Endothelial cell of umbilical vein (primary cell): ENCODE data around the gene ZNF827. TPM values are rescaled to one million over a fixed set of nuclear protein-coding genes. Genes with fewer than 3 reads are reported as not detected.

Source experiments
- BruUV-seq: library from RNA; stranded (reverse); fragments of 400-500 nt; replicated peaks from 2 replicates; lab custom pipeline; 2021; lab: Mats Ljungman, UMichigan
- CTCF ChIA-PET: fragments of 300-600, 350-600 bp; sonication (Branson Sonifier 250); formaldehyde crosslinking; loops from one replicate; lab custom pipeline; 2021; ENCODE audit warnings: antibody characterized with exemption, inconsistent platforms; lab: Charles Lee
- POLR2A ChIA-PET: fragments of 300-600, 350-600 bp; sonication (Branson Sonifier 250); formaldehyde crosslinking; loops from one replicate; lab custom pipeline; 2021; ENCODE audit warnings: antibody characterized with exemption, inconsistent platforms; lab: Charles Lee
- DNase-seq: peaks from one replicate; pipeline ENCODE4 v3.0.0-alpha.2; 2011; ENCODE audit warnings: low read depth, low spot score
- FAIRE-seq: peaks from 2 replicates; lab custom pipeline; 2011; peaks lifted over from hg19 to GRCh38; lab: Jason Lieb, UNC
- H2AFZ ChIP-seq: 2 replicates; pipeline ENCODE4 v1.6.0; 2012; ENCODE audit warnings: low read depth, low read length, control low read depth, inconsistent platforms
- H3K27ac ChIP-seq: 2 replicates; pipeline ENCODE4 v1.5.1; 2011; ENCODE audit warnings: low read depth, mild to moderate bottlenecking, control low read depth, low read length, moderate library complexity; ENCODE audit not compliant: insufficient read depth
- H3K27me3 ChIP-seq, 2 experiments: 2 replicates each; pipeline versions ENCODE4 v1.6.0 to v1.6.1; 2011; ENCODE audit warnings: low read length in 2 of 2, mixed read lengths in 1 of 2; ENCODE audit not compliant: control insufficient read depth in 2 of 2, insufficient read depth in 2 of 2
- H3K36me3 ChIP-seq, 2 experiments: 2 replicates in 1 of 2; 3 replicates in 1 of 2; pipeline ENCODE4 v1.5.1; 2011; ENCODE audit warnings: low read length in 2 of 2, mild to moderate bottlenecking in 1 of 2, moderate library complexity in 1 of 2; ENCODE audit not compliant: control insufficient read depth in 2 of 2, insufficient read depth in 2 of 2; ENCODE audit errors: extremely low read depth in 1 of 2
- H3K4me1 ChIP-seq: 3 replicates; pipeline ENCODE4 v1.5.1; 2011; ENCODE audit warnings: mild to moderate bottlenecking, low read length; ENCODE audit not compliant: control insufficient read depth, insufficient read depth; ENCODE audit errors: extremely low read depth
- H3K4me2 ChIP-seq: 2 replicates; pipeline ENCODE4 v1.6.1; 2011; ENCODE audit warnings: low read length, control low read depth, mixed read lengths; ENCODE audit not compliant: insufficient read depth
- H3K4me3 ChIP-seq, 3 experiments: fragments of 200-600 bp in 1 of 3; sonication (generic), shearing (Covaris generic) in 1 of 3; replicated peaks in 1 of 3; 2 replicates each; pipeline ENCODE4 v1.5.1; 2011 to 2016; ENCODE audit warnings: control low read depth in 3 of 3, low read length in 3 of 3, mild to moderate bottlenecking in 2 of 3, inconsistent platforms in 1 of 3, low read depth in 1 of 3, moderate library complexity in 1 of 3; ENCODE audit not compliant: insufficient read depth in 1 of 3
- H3K79me2 ChIP-seq: 2 replicates; pipeline ENCODE4 v1.6.0; 2012; ENCODE audit warnings: low read length, inconsistent platforms; ENCODE audit not compliant: control insufficient read depth, insufficient read depth
- H3K9ac ChIP-seq: replicated peaks from 2 replicates; pipeline ENCODE3; 2011; ENCODE audit warnings: low read length, control low read depth; ENCODE audit not compliant: insufficient read depth; ENCODE audit errors: extremely low read depth
- H3K9me1 ChIP-seq: replicated peaks from 3 replicates; pipeline ENCODE4 v1.6.0; 2011; ENCODE audit warnings: mild to moderate bottlenecking, low read length; ENCODE audit not compliant: control insufficient read depth, insufficient read depth; ENCODE audit errors: extremely low read depth
- H3K9me3 ChIP-seq: replicated peaks from 2 replicates; pipeline ENCODE4 v1.5.1; 2012; ENCODE audit warnings: low read length, inconsistent platforms; ENCODE audit not compliant: control insufficient read depth, insufficient read depth
- H4K20me1 ChIP-seq: replicated peaks from 2 replicates; pipeline ENCODE3; 2011; ENCODE audit warnings: mild to moderate bottlenecking, low read length; ENCODE audit not compliant: control insufficient read depth, insufficient read depth; ENCODE audit errors: extremely low read depth
- EZH2 ChIP-seq: IDR thresholded peaks from 2 replicates; pipeline ENCODE4 v1.6.1; 2012; ENCODE audit warnings: borderline replicate concordance, low read depth, mild to moderate bottlenecking, moderate library complexity, low read length, inconsistent platforms; ENCODE audit not compliant: severe bottlenecking
- FOS ChIP-seq: IDR thresholded peaks from 2 replicates; pipeline ENCODE4 v1.6.1; 2011; ENCODE audit warnings: mild to moderate bottlenecking, low read length, moderate library complexity, borderline replicate concordance; ENCODE audit not compliant: insufficient read depth
- GATA2 ChIP-seq: IDR thresholded peaks from 2 replicates; pipeline ENCODE4 v1.7.0; 2011; ENCODE audit warnings: low read depth, mild to moderate bottlenecking, moderate library complexity, mixed read lengths, low read length; ENCODE audit not compliant: insufficient read length, insufficient read depth
- JUN ChIP-seq: IDR thresholded peaks from 2 replicates; pipeline ENCODE4 v1.6.1; 2011; ENCODE audit warnings: borderline replicate concordance, low read depth; ENCODE audit not compliant: insufficient read length, insufficient read depth
- MYC ChIP-seq: IDR thresholded peaks from one replicate; pipeline ENCODE4 v1.6.1; 2011; ENCODE audit warnings: mild to moderate bottlenecking, low read depth, low read length
- POLR2A ChIP-seq: IDR thresholded peaks from 2 replicates; pipeline ENCODE4 v1.6.1; 2012; ENCODE audit warnings: low read depth, mild to moderate bottlenecking, control low read depth, low read length
- POLR2AphosphoS5 ChIP-seq: IDR thresholded peaks from 2 replicates; pipeline ENCODE4 v1.6.1; 2012; ENCODE audit warnings: low read depth, mild to moderate bottlenecking, control low read depth, low read length, moderate library complexity; ENCODE audit not compliant: insufficient read depth
- dilution Hi-C: fragments of 300-500 bp; cut with MboI; formaldehyde crosslinking; loops from one replicate; pipeline ENCODE4 v1.15.0; 2019; ENCODE audit warnings: low sequenced_read_pairs; ENCODE audit not compliant: extremely low pct_ligation_motif_present
- intact Hi-C: fragments of 100-400 bp; cut with micrococcal nuclease; formaldehyde crosslinking; loops from one replicate; pipeline ENCODE4 v1.10.0; 2022
- polyA plus RNA-seq, 4 experiments: library from polyadenylated mRNA; depleted of rRNA in 3 of 4; stranded (reverse) in 3 of 4; unstranded in 1 of 4; fragments of >200 nt; gene quantifications; 2 replicates each; pipeline versions ENCODE4 v1.2.1 to v1.2.3, GENCODE V29; 2011 to 2012; ENCODE audit warnings: missing spikeins in 1 of 4
- total RNA-seq: library from RNA; stranded (reverse); gene quantifications from 2 replicates; pipeline ENCODE4 v1.2.3, GENCODE V29; 2021
- TF ChIP-seq, protein P1 (sequence below): IDR thresholded peaks from 2 replicates; pipeline ENCODE4 v1.6.1; 2011; ENCODE audit not compliant: insufficient read depth, insufficient read length
- TF ChIP-seq, protein P2 (sequence below), 2 donors: IDR thresholded peaks; 1 replicate in 1 of 2; 2 replicates in 1 of 2; pipeline ENCODE4 v1.5.1; 2011; ENCODE audit warnings: low read length in 2 of 2, mild to moderate bottlenecking in 2 of 2, moderate library complexity in 2 of 2, control low read depth in 1 of 2, inconsistent platforms in 1 of 2, low read depth in 1 of 2; ENCODE audit not compliant: insufficient read depth in 1 of 2; ENCODE audit errors: extremely low read depth in 1 of 2

ZNF827 gene
- total and polyA plus RNA-seq, 2 donors (not counting 3 experiments of a cell fraction or from before 2014, with no cell fraction given): 16.9 to 23.7 TPM

DNA sequence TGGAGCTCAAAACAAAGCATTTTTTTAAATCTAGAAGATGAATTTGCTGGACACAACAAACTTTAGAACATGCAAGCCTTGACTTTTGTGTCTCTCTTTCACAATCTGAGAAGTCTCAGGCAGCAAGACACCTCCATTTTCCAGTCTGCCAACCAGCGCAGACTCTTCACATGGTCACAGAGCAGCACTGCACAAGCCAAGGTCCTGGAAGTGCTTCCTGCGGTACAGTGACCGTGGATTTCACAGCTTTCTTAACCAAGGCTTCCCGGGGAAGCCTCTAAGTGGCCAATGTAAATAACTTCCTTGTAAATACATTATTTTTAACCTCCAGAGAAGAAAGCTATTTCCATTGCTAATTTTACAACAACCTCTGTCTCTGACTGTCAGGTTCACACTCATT lies 31.2 kb downstream of the ZNF827 start:
- FAIRE-seq (no peak), DNase-seq (peak; percentile 19)
- H4K20me1 ChIP-seq: no peaks in the 10 kb centered on the region
- no peak overlapping the region for H3K4me2 ChIP-seq
- CTCF ChIA-PET: interaction anchor here (1.0 to 2.4 kb wide), 3 partner anchors 11 to 32 kb away, joined by 3 to 9 read pairs (median 5); no protein-coding TSS in a partner anchor
- H3K9ac ChIP-seq: no peak overlapping the region
- BruUV-seq: no TSS peak
- TF ChIP-seq MYC (no peak), GATA2 (no peak), JUN (no peak), POLR2A (no peak), EZH2 (no peak), FOS (no peak), POLR2AphosphoS5 (no peak)
- TF ChIP-seq, protein P1, sequence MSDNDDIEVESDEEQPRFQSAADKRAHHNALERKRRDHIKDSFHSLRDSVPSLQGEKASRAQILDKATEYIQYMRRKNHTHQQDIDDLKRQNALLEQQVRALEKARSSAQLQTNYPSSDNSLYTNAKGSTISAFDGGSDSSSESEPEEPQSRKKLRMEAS: no peak
- TF ChIP-seq, protein P2, sequence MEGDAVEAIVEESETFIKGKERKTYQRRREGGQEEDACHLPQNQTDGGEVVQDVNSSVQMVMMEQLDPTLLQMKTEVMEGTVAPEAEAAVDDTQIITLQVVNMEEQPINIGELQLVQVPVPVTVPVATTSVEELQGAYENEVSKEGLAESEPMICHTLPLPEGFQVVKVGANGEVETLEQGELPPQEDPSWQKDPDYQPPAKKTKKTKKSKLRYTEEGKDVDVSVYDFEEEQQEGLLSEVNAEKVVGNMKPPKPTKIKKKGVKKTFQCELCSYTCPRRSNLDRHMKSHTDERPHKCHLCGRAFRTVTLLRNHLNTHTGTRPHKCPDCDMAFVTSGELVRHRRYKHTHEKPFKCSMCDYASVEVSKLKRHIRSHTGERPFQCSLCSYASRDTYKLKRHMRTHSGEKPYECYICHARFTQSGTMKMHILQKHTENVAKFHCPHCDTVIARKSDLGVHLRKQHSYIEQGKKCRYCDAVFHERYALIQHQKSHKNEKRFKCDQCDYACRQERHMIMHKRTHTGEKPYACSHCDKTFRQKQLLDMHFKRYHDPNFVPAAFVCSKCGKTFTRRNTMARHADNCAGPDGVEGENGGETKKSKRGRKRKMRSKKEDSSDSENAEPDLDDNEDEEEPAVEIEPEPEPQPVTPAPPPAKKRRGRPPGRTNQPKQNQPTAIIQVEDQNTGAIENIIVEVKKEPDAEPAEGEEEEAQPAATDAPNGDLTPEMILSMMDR (IDR thresholded peaks at IDR 0.05; ENCODE audit: extremely low read depth in 1 of 2, insufficient read depth in 1 of 2, low read depth in 1 of 2, low read length in 2 of 2): no peak
- no peaks in the 10 kb centered on the region for H3K9me1 ChIP-seq
- no peak overlapping the region for H3K4me3 ChIP-seq
- H3K36me3 ChIP-seq: peaks cover 4% of the 10 kb centered on the region in 2 experiments
- POLR2A ChIA-PET: no interaction called here
- no peak overlapping the region for H2AFZ ChIP-seq
- H3K9me3 ChIP-seq: no peaks in the 10 kb centered on the region
- peaks cover 2% of the 10 kb centered on the region for H3K79me2 ChIP-seq
- no peaks in the 10 kb centered on the region for H3K27me3 ChIP-seq
- H3K27ac ChIP-seq: no peak overlapping the region
- intact Hi-C loops: no loop called here
- dilution Hi-C loops: no loop called here
- H3K4me1 ChIP-seq: no peaks in the 10 kb centered on the region
